GM12878 (cell line): ENCODE data around the gene SLC6A16.

Source experiments
- EGR1 ChIP-seq, 2 experiments: IDR thresholded peaks; 1 replicate in 1 of 2; 2 replicates in 1 of 2; pipeline ENCODE4 v1.6.1; 2011 to 2012; ENCODE audit warnings: low read depth in 2 of 2, low read length in 2 of 2, borderline replicate concordance in 1 of 2, mild to moderate bottlenecking in 1 of 2, moderate library complexity in 1 of 2
- KDM1A ChIP-seq: fragments of 200-600 bp; sonication (generic); IDR thresholded peaks from 2 replicates; pipeline ENCODE4 v1.6.1; 2016; ENCODE audit warnings: borderline replicate concordance
- MXI1 ChIP-seq: fragments of 150-350 bp; IDR thresholded peaks from 2 replicates; pipeline ENCODE4 v1.6.1; 2011; ENCODE audit warnings: low read depth, mild to moderate bottlenecking, inconsistent platforms, low read length, improper control_type of control experiment
- NRF1 ChIP-seq: conservative IDR thresholded peaks from 2 replicates; pipeline ENCODE4 v1.6.1; 2011; ENCODE audit warnings: mild to moderate bottlenecking, low read depth, low read length, improper control_type of control experiment
- POLR2A ChIP-seq: IDR thresholded peaks from 2 replicates; pipeline ENCODE4 v1.6.1; 2011; ENCODE audit warnings: low read depth, mild to moderate bottlenecking, low read length
- SMC3 ChIP-seq: IDR thresholded peaks from 2 replicates; pipeline ENCODE4 v1.6.1; 2011; ENCODE audit warnings: low read length, improper control_type of control experiment, borderline replicate concordance
- SP1 ChIP-seq: IDR thresholded peaks from one replicate; pipeline ENCODE4 v1.6.1; 2011; ENCODE audit warnings: low read depth, low read length
- TAF1 ChIP-seq: IDR thresholded peaks from 2 replicates; pipeline ENCODE4 v1.6.1; 2011; ENCODE audit warnings: mild to moderate bottlenecking, low read depth, low read length, borderline replicate concordance
- TF ChIP-seq, protein P1 (sequence below): IDR thresholded peaks from 2 replicates; pipeline ENCODE4 v1.6.1; 2011; ENCODE audit warnings: low read depth, mild to moderate bottlenecking, low read length, moderate library complexity, borderline replicate concordance; ENCODE audit errors: extremely low read depth

DNA sequence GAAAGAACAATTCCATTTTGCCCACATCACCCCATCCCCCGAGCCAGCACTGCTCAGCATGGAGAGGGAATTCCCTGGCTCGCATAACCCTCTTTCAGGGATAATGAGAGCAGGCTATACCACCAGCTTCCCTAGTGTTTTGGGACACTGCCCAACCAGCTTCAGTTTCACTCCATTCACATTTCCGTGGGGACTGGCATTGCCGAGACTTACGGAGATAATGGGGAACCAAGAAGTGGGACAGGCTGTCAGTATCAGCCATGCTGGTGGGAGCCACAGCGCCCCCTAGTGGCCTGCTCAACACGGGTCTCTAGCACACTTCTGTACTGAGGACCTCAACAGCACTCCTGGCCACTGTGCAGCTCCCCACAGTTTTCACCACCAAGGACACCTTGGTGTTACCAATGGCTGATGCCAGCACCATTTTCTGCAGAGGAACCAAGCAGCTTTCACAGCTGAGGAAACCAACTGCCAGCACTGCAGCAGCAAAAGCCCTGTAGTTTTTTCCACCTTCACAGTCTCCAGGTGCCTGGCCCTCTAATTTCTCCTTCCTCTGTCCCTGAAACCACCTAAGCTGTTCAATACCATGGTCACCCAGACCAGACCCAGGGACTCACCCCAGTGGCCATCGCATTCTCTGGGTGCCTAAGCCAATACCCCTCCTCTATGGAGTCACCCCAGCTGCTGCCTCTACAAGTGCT, 23.7 kb downstream of the SLC6A16 start:
- TF ChIP-seq SMC3 (peak; percentile 63; the same call in 1 of the 2 replicates), MXI1 (no peak), NRF1 (no peak), KDM1A (no peak), POLR2A (no peak), EGR1 (IDR thresholded peaks at IDR 0.05; ENCODE audit: borderline replicate concordance in 1 of 2, low read depth in 2 of 2, low read length in 2 of 2) (no peak), SP1 (no peak), TAF1 (no peak)
- TF ChIP-seq, protein P1, sequence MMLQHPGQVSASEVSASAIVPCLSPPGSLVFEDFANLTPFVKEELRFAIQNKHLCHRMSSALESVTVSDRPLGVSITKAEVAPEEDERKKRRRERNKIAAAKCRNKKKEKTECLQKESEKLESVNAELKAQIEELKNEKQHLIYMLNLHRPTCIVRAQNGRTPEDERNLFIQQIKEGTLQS: no peak
